OCI-LY7 (cell line): ENCODE results near the gene PSME3IP1. TPM values are rescaled to one million over a fixed set of nuclear protein-coding genes. Genes with fewer than 3 reads are reported as not detected.

Experiments used
- BruUV-seq: library from RNA; stranded (reverse); fragments of 400-500 nt; replicated peaks from 2 replicates; lab custom pipeline; 2021; lab: Mats Ljungman, UMichigan
- CTCF ChIA-PET: fragments of 300-600 bp; sonication (Branson Sonifier 250); formaldehyde crosslinking; loops from one replicate; lab custom pipeline; 2022; ENCODE audit warnings: antibody characterized with exemption; ENCODE audit not compliant: unreplicated experiment; lab: Charles Lee
- POLR2A ChIA-PET: fragments of 300-600 bp; sonication (Branson Sonifier 250); formaldehyde crosslinking; loops from one replicate; lab custom pipeline; 2022; ENCODE audit warnings: antibody characterized with exemption; lab: Charles Lee
- DNase-seq: peaks from one replicate; pipeline ENCODE4 v3.0.0-alpha.2; 2015; ENCODE audit warnings: low spot score
- H2AFZ ChIP-seq: fragments of 200-600 bp; sonication (generic), shearing (Covaris generic); 2 replicates; pipeline ENCODE4 v1.6.1; 2014; ENCODE audit warnings: mild to moderate bottlenecking, antibody characterized with exemption, low read length, moderate library complexity
- H3K27ac ChIP-seq: fragments of 200-600 bp; sonication (generic); 2 replicates; pipeline ENCODE4 v1.5.1; 2014; ENCODE audit warnings: mixed run types, low read depth, mild to moderate bottlenecking, moderate library complexity, low read length, inconsistent platforms; ENCODE audit not compliant: poor library complexity, severe bottlenecking
- H3K36me3 ChIP-seq: fragments of 200-600 bp; sonication (generic); 2 replicates; pipeline ENCODE4 v1.6.1; 2014; ENCODE audit warnings: mild to moderate bottlenecking, antibody characterized with exemption, low read length, moderate library complexity, mixed read lengths; ENCODE audit not compliant: insufficient read depth
- H3K4me1 ChIP-seq: fragments of 200-600 bp; sonication (generic); 2 replicates; pipeline ENCODE4 v1.5.1; 2014; ENCODE audit warnings: mild to moderate bottlenecking, low read length; ENCODE audit not compliant: insufficient read depth, poor library complexity, severe bottlenecking
- H3K4me2 ChIP-seq: fragments of 200-600 bp; sonication (generic); 2 replicates; pipeline ENCODE4 v1.6.1; 2014; ENCODE audit warnings: mild to moderate bottlenecking, low read length
- H3K4me3 ChIP-seq: fragments of 200-600 bp; sonication (generic); 2 replicates; pipeline ENCODE4 v1.5.1; 2014; ENCODE audit warnings: mild to moderate bottlenecking, low read depth, low read length; ENCODE audit not compliant: poor library complexity, severe bottlenecking
- H3K79me2 ChIP-seq: fragments of 200-600 bp; sonication (generic); 2 replicates; pipeline ENCODE4 v1.6.1; 2016; ENCODE audit warnings: low read depth, mild to moderate bottlenecking, low read length, moderate library complexity, mixed read lengths; ENCODE audit not compliant: insufficient read depth
- H3K9me2 ChIP-seq: fragments of 200-600 bp; sonication (generic); 2 replicates; pipeline ENCODE4 v1.6.1; 2016; ENCODE audit warnings: mild to moderate bottlenecking, low read length, mixed read lengths; ENCODE audit not compliant: insufficient read depth
- H3K9me3 ChIP-seq: fragments of 200-600 bp; sonication (generic); 2 replicates; pipeline ENCODE4 v1.6.1; 2014; ENCODE audit warnings: mild to moderate bottlenecking, mixed run types, low read length, mixed read lengths
- H4K20me1 ChIP-seq: fragments of 200-600 bp; sonication (generic); 2 replicates; pipeline ENCODE4 v1.6.1; 2014; ENCODE audit warnings: mild to moderate bottlenecking, antibody characterized with exemption, low read length, moderate library complexity, mixed read lengths; ENCODE audit not compliant: insufficient read depth
- EZH2phosphoT487 ChIP-seq: fragments of 200-600 bp; sonication (generic); IDR thresholded peaks from 2 replicates; pipeline ENCODE4 v1.6.1; 2018; ENCODE audit warnings: low read depth, borderline replicate concordance, mild to moderate bottlenecking, mixed run types, antibody characterized with exemption, low read length, moderate library complexity, mixed read lengths
- intact Hi-C: fragments of 100-400 bp; cut with micrococcal nuclease; formaldehyde crosslinking; loops from one replicate; pipeline ENCODE4 v1.10.0; 2022; ENCODE audit not compliant: unreplicated experiment
- total RNA-seq, 2 experiments: library from RNA; depleted of rRNA in 1 of 2; stranded (reverse); fragments of >200 nt in 1 of 2; shearing (Covaris generic) in 1 of 2; gene quantifications; 2 replicates each; pipeline ENCODE4 v1.2.3, GENCODE V29; 2014 to 2022
- TF ChIP-seq, protein P1 (sequence below): fragments of 200-600 bp; sonication (generic); conservative IDR thresholded peaks from 2 replicates; pipeline ENCODE4 v1.5.1; 2014; ENCODE audit warnings: mild to moderate bottlenecking, antibody characterized with exemption, low read length, moderate library complexity, mixed read lengths

Gene PSME3IP1
- total RNA-seq, 2 experiments from 2014 or later = 89.5 to 152 TPM

GRCh38 chr16:57185446-57185944, 344 bp downstream of the PSME3IP1 start:
- H3K79me2 ChIP-seq = peaks cover 92% of the 10 kb centered on the region
- BruUV-seq = TSS peak; percentile 85
- no peaks in the 10 kb centered on the region; the same call in 1 of the 2 replicates for H4K20me1 ChIP-seq
- H3K27ac ChIP-seq = peak overlapping the region; percentile 60
- H3K4me2 ChIP-seq = peak overlapping the region; percentile 83
- H3K36me3 ChIP-seq = peaks cover 10% of the 10 kb centered on the region
- no peak for TF ChIP-seq EZH2phosphoT487
- TF ChIP-seq, protein P1, sequence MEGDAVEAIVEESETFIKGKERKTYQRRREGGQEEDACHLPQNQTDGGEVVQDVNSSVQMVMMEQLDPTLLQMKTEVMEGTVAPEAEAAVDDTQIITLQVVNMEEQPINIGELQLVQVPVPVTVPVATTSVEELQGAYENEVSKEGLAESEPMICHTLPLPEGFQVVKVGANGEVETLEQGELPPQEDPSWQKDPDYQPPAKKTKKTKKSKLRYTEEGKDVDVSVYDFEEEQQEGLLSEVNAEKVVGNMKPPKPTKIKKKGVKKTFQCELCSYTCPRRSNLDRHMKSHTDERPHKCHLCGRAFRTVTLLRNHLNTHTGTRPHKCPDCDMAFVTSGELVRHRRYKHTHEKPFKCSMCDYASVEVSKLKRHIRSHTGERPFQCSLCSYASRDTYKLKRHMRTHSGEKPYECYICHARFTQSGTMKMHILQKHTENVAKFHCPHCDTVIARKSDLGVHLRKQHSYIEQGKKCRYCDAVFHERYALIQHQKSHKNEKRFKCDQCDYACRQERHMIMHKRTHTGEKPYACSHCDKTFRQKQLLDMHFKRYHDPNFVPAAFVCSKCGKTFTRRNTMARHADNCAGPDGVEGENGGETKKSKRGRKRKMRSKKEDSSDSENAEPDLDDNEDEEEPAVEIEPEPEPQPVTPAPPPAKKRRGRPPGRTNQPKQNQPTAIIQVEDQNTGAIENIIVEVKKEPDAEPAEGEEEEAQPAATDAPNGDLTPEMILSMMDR = no peak
- peak overlapping the region; percentile 55; the same call in 1 of the 2 replicates for H2AFZ ChIP-seq
- CTCF ChIA-PET = interaction anchor here (0.7 kb wide), 1 partner anchor 78 kb away, joined by 3 read pairs; no protein-coding TSS in a partner anchor
- POLR2A ChIA-PET = interaction anchor here (0.6 to 1.3 kb wide), 10 partner anchors 9 to 213 kb away, joined by 3 to 7 read pairs (median 3); no protein-coding TSS in a partner anchor
- no peak for DNase-seq
- H3K4me1 ChIP-seq = peaks cover 30% of the 10 kb centered on the region
- H3K4me3 ChIP-seq = peak overlapping the region; percentile 87
- H3K9me2 ChIP-seq = no peaks in the 10 kb centered on the region
- H3K9me3 ChIP-seq = no peaks in the 10 kb centered on the region
- intact Hi-C loops = loop anchor here (5.0 to 10.0 kb wide), 3 partner anchors 62 to 229 kb away; partner anchors contain the start of gene ARL2BP

- POLR2A ChIA-PET = interaction anchor here (0.6 to 1.3 kb wide), 5 partner anchors 9 to 213 kb away, joined by 3 to 7 read pairs (median 3); no protein-coding TSS in a partner anchor
Observed at GRCh38 chr16:57184887-57185445, 873 bp downstream of the PSME3IP1 start.

More at GRCh38 chr16:57184887-57185445, 873 bp downstream of the PSME3IP1 start:
- Histone ChIP-seq H3K79me2 (peaks cover 89% of the 10 kb centered on the region), H3K36me3 (peaks cover 10% of the 10 kb centered on the region), H3K4me1 (peaks cover 30% of the 10 kb centered on the region), H3K9me2 (no peaks in the 10 kb centered on the region), H3K27ac (peak overlapping the region; percentile 60), H3K4me3 (peak overlapping the region; percentile 87), H4K20me1 (no peaks in the 10 kb centered on the region; the same call in 1 of the 2 replicates), H2AFZ (peak overlapping the region; percentile 55; the same call in 1 of the 2 replicates), H3K9me3 (no peaks in the 10 kb centered on the region), H3K4me2 (peak overlapping the region; percentile 83)
- BruUV-seq = no TSS peak
- CTCF ChIA-PET = no interaction called here
- peak; percentile 13 for DNase-seq
- intact Hi-C loops = loop anchor here (5.0 to 10.0 kb wide), 3 partner anchors 62 to 230 kb away; partner anchors contain the start of gene ARL2BP
- TF ChIP-seq, protein P1 = no peak
- no peak for TF ChIP-seq EZH2phosphoT487
